HG02759 (cell line): ENCODE data around the gene ARHGEF10L.

Experiments used
- ATAC-seq: cut with Tn5 transposase; IDR thresholded peaks from one replicate; pipeline ENCODE4 v1.9.1; 2021; ENCODE audit warnings: mild to moderate bottlenecking, moderate library complexity; ENCODE audit not compliant: unreplicated experiment

Gene ARHGEF10L

GRCh38 chr1:17670587-17671313 is 131.3 kb downstream of the ARHGEF10L start:
- ATAC-seq, result no peak

GRCh38 chr1:17671314-17671705 is 131.8 kb downstream of the ARHGEF10L start:
- no peak for ATAC-seq

GRCh38 chr1:17671741-17672140 is 132.2 kb downstream of the ARHGEF10L start:
- ATAC-seq, result no peak

GRCh38 chr1:17672226-17672625 is 132.7 kb downstream of the ARHGEF10L start:
- no peak for ATAC-seq

- ATAC-seq, result no peak
Measured at GRCh38 chr1:17673329-17674072, 134.0 kb downstream of the ARHGEF10L start.

GRCh38 chr1:17674726-17675500 is 135.4 kb downstream of the ARHGEF10L start:
- ATAC-seq, result no peak

GRCh38 chr1:17675744-17676143 is 136.2 kb downstream of the ARHGEF10L start:
- ATAC-seq, result no peak

GRCh38 chr1:17676387-17677060 is 137.0 kb downstream of the ARHGEF10L start:
- no peak for ATAC-seq

- no peak for ATAC-seq
Measured at GRCh38 chr1:17678011-17678410, 138.5 kb downstream of the ARHGEF10L start.

- ATAC-seq, result no peak
Measured at GRCh38 chr1:17679856-17680255, 140.4 kb downstream of the ARHGEF10L start.

- ATAC-seq, result no peak
Measured at GRCh38 chr1:17680308-17680707, 140.8 kb downstream of the ARHGEF10L start.

- no peak for ATAC-seq
Measured at GRCh38 chr1:17682400-17682799, 142.9 kb downstream of the ARHGEF10L start.

GRCh38 chr1:17683598-17683997 is 144.1 kb downstream of the ARHGEF10L start:
- ATAC-seq, result no peak

- no peak for ATAC-seq
Measured at GRCh38 chr1:17684810-17685209, 145.3 kb downstream of the ARHGEF10L start.

GRCh38 chr1:17686258-17686657 is 146.8 kb downstream of the ARHGEF10L start:
- ATAC-seq, result no peak

GRCh38 chr1:17687145-17687544 is 147.6 kb downstream of the ARHGEF10L start:
- no peak for ATAC-seq

- no peak for ATAC-seq
Measured at GRCh38 chr1:17688217-17688810, 148.8 kb downstream of the ARHGEF10L start.

- ATAC-seq, result no peak
Measured at GRCh38 chr1:17689011-17689410, 149.5 kb downstream of the ARHGEF10L start.

- no peak for ATAC-seq
Measured at GRCh38 chr1:17690906-17691634, 151.6 kb downstream of the ARHGEF10L start.

GRCh38 chr1:17692645-17693044 is 153.1 kb downstream of the ARHGEF10L start:
- ATAC-seq, result no peak
